HEK293 (cell line): Measurements from ENCODE around the gene SPECC1.

Experiments used
- CTCF ChIA-PET: fragments of 350-600 bp; formaldehyde crosslinking; extraction: SDS; loops from one replicate; lab custom pipeline; 2021; ENCODE audit warnings: antibody characterized with exemption; lab: Yijun Ruan, JAX
- POLR2A ChIA-PET: fragments of 300-600 bp; formaldehyde crosslinking; extraction: SDS; loops from one replicate; lab custom pipeline; 2020; ENCODE audit warnings: antibody characterized with exemption, inconsistent platforms; lab: Yijun Ruan, JAX
- H3K27ac ChIP-seq: fragments of 200-500 bp; sonication (Bioruptor generic); 2 replicates; pipeline ENCODE4 v1.5.1; 2014; ENCODE audit warnings: low read depth, low read length, control low read depth, inconsistent platforms; ENCODE audit errors: extremely low read depth
- H3K36me3 ChIP-seq, 2 experiments: fragments of 200-500 bp in 1 of 2; sonication (Bioruptor generic) in 1 of 2; 1 replicate in 1 of 2; 2 replicates in 1 of 2; pipeline ENCODE4 v1.5.1; 2014 to 2017; ENCODE audit warnings: inconsistent platforms in 2 of 2, low read length in 2 of 2; ENCODE audit not compliant: control insufficient read depth in 2 of 2, insufficient read depth in 1 of 2
- H3K4me1 ChIP-seq: fragments of 200-500 bp; sonication (Bioruptor generic); 2 replicates; pipeline ENCODE4 v1.5.1; 2014; ENCODE audit warnings: mild to moderate bottlenecking, low read length, inconsistent platforms; ENCODE audit not compliant: control insufficient read depth, insufficient read depth
- H3K4me3 ChIP-seq: 2 replicates; pipeline ENCODE4 v1.5.1; 2011; ENCODE audit warnings: low read depth, mild to moderate bottlenecking, control low read depth, low read length, moderate library complexity
- H3K9me3 ChIP-seq: fragments of 200-500 bp; sonication (Bioruptor generic); 2 replicates; pipeline ENCODE4 v1.5.1; 2014; ENCODE audit warnings: low read depth, low read length, inconsistent platforms; ENCODE audit not compliant: control insufficient read depth, insufficient read depth
- BCL11B ChIP-seq: fragments of 450-650 bp; formaldehyde crosslinking; IDR thresholded peaks from 2 replicates; pipeline ENCODE4 v1.5.1; 2016; ENCODE audit warnings: low read depth, missing biosample characterization, missing genetic modification characterization
- EGR2 ChIP-seq: fragments of 450-650 bp; formaldehyde crosslinking; IDR thresholded peaks from 2 replicates; pipeline ENCODE4 v1.5.1; 2016; ENCODE audit warnings: low read depth, missing biosample characterization, missing genetic modification characterization
- GFI1B ChIP-seq: fragments of 450-650 bp; formaldehyde crosslinking; IDR thresholded peaks from 2 replicates; pipeline ENCODE4 v1.5.1; 2016; ENCODE audit warnings: missing biosample characterization, missing genetic modification characterization
- HOXA7 ChIP-seq: sonication (generic); formaldehyde crosslinking; IDR thresholded peaks from 2 replicates; pipeline ENCODE4 v1.8.1; 2022; ENCODE audit warnings: missing genetic modification reagents, borderline replicate concordance
- MEIS1 ChIP-seq: sonication (generic); formaldehyde crosslinking; IDR thresholded peaks from 2 replicates; pipeline ENCODE4 v1.8.1; 2022; ENCODE audit warnings: missing genetic modification reagents, mild to moderate bottlenecking, borderline replicate concordance
- REPIN1 ChIP-seq: fragments of 450-650 bp; formaldehyde crosslinking; IDR thresholded peaks from 2 replicates; pipeline ENCODE4 v1.5.1; 2017; ENCODE audit warnings: missing biosample characterization, missing genetic modification characterization, low read depth
- SALL2 ChIP-seq: fragments of 450-650 bp; formaldehyde crosslinking; IDR thresholded peaks from 2 replicates; pipeline ENCODE4 v1.5.0; 2017; ENCODE audit warnings: missing biosample characterization, mild to moderate bottlenecking, missing genetic modification characterization, borderline replicate concordance
- SCRT2 ChIP-seq: fragments of 450-650 bp; formaldehyde crosslinking; IDR thresholded peaks from 2 replicates; pipeline ENCODE4 v1.5.1; 2016; ENCODE audit warnings: missing biosample characterization, missing genetic modification characterization
- YY1 ChIP-seq: fragments of 450-650 bp; formaldehyde crosslinking; IDR thresholded peaks from 2 replicates; pipeline ENCODE4 v1.5.1; 2018; ENCODE audit warnings: missing biosample characterization, missing genetic modification characterization
- ZIC2 ChIP-seq: fragments of 450-650 bp; formaldehyde crosslinking; IDR thresholded peaks from 2 replicates; pipeline ENCODE4 v1.5.1; 2016; ENCODE audit warnings: missing biosample characterization, missing genetic modification characterization
- ZNF112 ChIP-seq: fragments of 450-650 bp; formaldehyde crosslinking; IDR thresholded peaks from 2 replicates; pipeline ENCODE4 v1.5.0; 2017; ENCODE audit warnings: missing biosample characterization, missing genetic modification characterization
- ZNF114 ChIP-seq: fragments of 450-650 bp; formaldehyde crosslinking; IDR thresholded peaks from 2 replicates; pipeline ENCODE4 v1.5.0; 2017; ENCODE audit warnings: missing biosample characterization, missing genetic modification characterization
- ZNF174 ChIP-seq: fragments of 450-650 bp; formaldehyde crosslinking; IDR thresholded peaks from 2 replicates; pipeline ENCODE4 v1.5.0; 2017; ENCODE audit warnings: missing biosample characterization, mild to moderate bottlenecking, missing genetic modification characterization
- ZNF184 ChIP-seq: fragments of 450-650 bp; IDR thresholded peaks from 2 replicates; pipeline ENCODE4 v1.5.1; 2018; ENCODE audit warnings: missing biosample characterization, mild to moderate bottlenecking, missing genetic modification characterization
- ZNF2 ChIP-seq: fragments of 450-650 bp; formaldehyde crosslinking; IDR thresholded peaks from 2 replicates; pipeline ENCODE4 v1.5.1; 2016; ENCODE audit warnings: missing biosample characterization, missing genetic modification characterization
- ZNF214 ChIP-seq: fragments of 450-650 bp; formaldehyde crosslinking; IDR thresholded peaks from 2 replicates; pipeline ENCODE4 v1.5.1; 2017; ENCODE audit warnings: missing biosample characterization, mild to moderate bottlenecking, missing genetic modification characterization, borderline replicate concordance
- ZNF521 ChIP-seq: fragments of 450-650 bp; formaldehyde crosslinking; IDR thresholded peaks from 2 replicates; pipeline ENCODE4 v1.5.1; 2017; ENCODE audit warnings: missing biosample characterization, mild to moderate bottlenecking, missing genetic modification characterization
- ZNF560 ChIP-seq: fragments of 450-650 bp; formaldehyde crosslinking; IDR thresholded peaks from 2 replicates; pipeline ENCODE4 v1.5.1; 2017; ENCODE audit warnings: missing biosample characterization, missing genetic modification characterization, borderline replicate concordance
- ZNF596 ChIP-seq: fragments of 450-650 bp; IDR thresholded peaks from 2 replicates; pipeline ENCODE4 v1.5.0; 2018; ENCODE audit warnings: missing biosample characterization, mild to moderate bottlenecking, missing genetic modification characterization, moderate library complexity
- ZNF639 ChIP-seq: fragments of 450-650 bp; formaldehyde crosslinking; IDR thresholded peaks from 2 replicates; pipeline ENCODE4 v1.5.1; 2016; ENCODE audit warnings: missing biosample characterization, missing genetic modification characterization
- ZNF701 ChIP-seq: fragments of 450-650 bp; formaldehyde crosslinking; IDR thresholded peaks from 2 replicates; pipeline ENCODE4 v1.5.1; 2016; ENCODE audit warnings: missing biosample characterization, missing genetic modification characterization
- ZNF768 ChIP-seq: fragments of 450-650 bp; formaldehyde crosslinking; IDR thresholded peaks from 2 replicates; pipeline ENCODE4 v1.5.1; 2018; ENCODE audit warnings: missing biosample characterization, mild to moderate bottlenecking, missing genetic modification characterization
- ZNF776 ChIP-seq: fragments of 450-650 bp; formaldehyde crosslinking; IDR thresholded peaks from 2 replicates; pipeline ENCODE4 v1.5.0; 2017; ENCODE audit warnings: missing biosample characterization, missing genetic modification characterization, borderline replicate concordance
- ZSCAN23 ChIP-seq: fragments of 450-650 bp; formaldehyde crosslinking; IDR thresholded peaks from 2 replicates; pipeline ENCODE4 v1.5.1; 2016; ENCODE audit warnings: missing biosample characterization, missing genetic modification characterization
- ZSCAN4 ChIP-seq: fragments of 450-650 bp; formaldehyde crosslinking; IDR thresholded peaks from 2 replicates; pipeline ENCODE4 v1.5.1; 2017; ENCODE audit warnings: missing biosample characterization, missing genetic modification characterization
- ZSCAN5A ChIP-seq: fragments of 450-650 bp; formaldehyde crosslinking; IDR thresholded peaks from 2 replicates; pipeline ENCODE4 v1.5.1; 2016; ENCODE audit warnings: missing biosample characterization, missing genetic modification characterization
- TF ChIP-seq, protein P1 (sequence below): fragments of 450-650 bp; IDR thresholded peaks from 2 replicates; pipeline ENCODE4 v1.5.1; 2018; ENCODE audit warnings: missing biosample characterization, mild to moderate bottlenecking, missing genetic modification characterization
- TF ChIP-seq, protein P2 (sequence below): fragments of 450-650 bp; formaldehyde crosslinking; IDR thresholded peaks from 2 replicates; pipeline ENCODE4 v1.5.1; 2017; ENCODE audit warnings: missing biosample characterization, missing genetic modification characterization

SPECC1 gene

GRCh38 chr17:20276421-20276820, 267.3 kb downstream of the SPECC1 start:
- POLR2A ChIA-PET = no interaction called here
- H3K4me3 ChIP-seq = no peak overlapping the region
- 0 out of 2 replicates have a peak, but pooled peaks cover 2% of the 10 kb centered on the region for H3K4me1 ChIP-seq
- TF ChIP-seq ZNF521 (tag by site-specific recombination) = no peak
- TF ChIP-seq, protein P1, sequence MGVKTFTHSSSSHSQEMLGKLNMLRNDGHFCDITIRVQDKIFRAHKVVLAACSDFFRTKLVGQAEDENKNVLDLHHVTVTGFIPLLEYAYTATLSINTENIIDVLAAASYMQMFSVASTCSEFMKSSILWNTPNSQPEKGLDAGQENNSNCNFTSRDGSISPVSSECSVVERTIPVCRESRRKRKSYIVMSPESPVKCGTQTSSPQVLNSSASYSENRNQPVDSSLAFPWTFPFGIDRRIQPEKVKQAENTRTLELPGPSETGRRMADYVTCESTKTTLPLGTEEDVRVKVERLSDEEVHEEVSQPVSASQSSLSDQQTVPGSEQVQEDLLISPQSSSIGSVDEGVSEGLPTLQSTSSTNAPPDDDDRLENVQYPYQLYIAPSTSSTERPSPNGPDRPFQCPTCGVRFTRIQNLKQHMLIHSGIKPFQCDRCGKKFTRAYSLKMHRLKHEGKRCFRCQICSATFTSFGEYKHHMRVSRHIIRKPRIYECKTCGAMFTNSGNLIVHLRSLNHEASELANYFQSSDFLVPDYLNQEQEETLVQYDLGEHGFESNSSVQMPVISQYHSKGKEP (tag by site-specific recombination) = no peak
- TF ChIP-seq ZNF184 (tag by site-specific recombination) = no peak
- no peak for TF ChIP-seq ZIC2 (tag by site-specific recombination)
- no peak for TF ChIP-seq ZNF112
- no peak for TF ChIP-seq BCL11B (tag by site-specific recombination)
- TF ChIP-seq, protein P2, sequence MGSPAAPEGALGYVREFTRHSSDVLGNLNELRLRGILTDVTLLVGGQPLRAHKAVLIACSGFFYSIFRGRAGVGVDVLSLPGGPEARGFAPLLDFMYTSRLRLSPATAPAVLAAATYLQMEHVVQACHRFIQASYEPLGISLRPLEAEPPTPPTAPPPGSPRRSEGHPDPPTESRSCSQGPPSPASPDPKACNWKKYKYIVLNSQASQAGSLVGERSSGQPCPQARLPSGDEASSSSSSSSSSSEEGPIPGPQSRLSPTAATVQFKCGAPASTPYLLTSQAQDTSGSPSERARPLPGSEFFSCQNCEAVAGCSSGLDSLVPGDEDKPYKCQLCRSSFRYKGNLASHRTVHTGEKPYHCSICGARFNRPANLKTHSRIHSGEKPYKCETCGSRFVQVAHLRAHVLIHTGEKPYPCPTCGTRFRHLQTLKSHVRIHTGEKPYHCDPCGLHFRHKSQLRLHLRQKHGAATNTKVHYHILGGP = no peak
- no peaks in the 10 kb centered on the region for H3K9me3 ChIP-seq
- H3K36me3 ChIP-seq = peaks cover 8 to 15% of the 10 kb centered on the region in 2 experiments
- CTCF ChIA-PET = interaction anchor here (0.6 to 1.6 kb wide), 2 partner anchors 9 to 754 kb away, joined by 3 to 5 read pairs; no protein-coding TSS in a partner anchor
- no peak overlapping the region for H3K27ac ChIP-seq

GRCh38 chr17:20278805-20279204, 269.6 kb downstream of the SPECC1 start:
- Histone ChIP-seq H3K4me3 (no peak overlapping the region), H3K4me1 (no peaks in the 10 kb centered on the region), H3K36me3 (peaks cover 0 to 12% of the 10 kb centered on the region in 2 experiments; a peak in 1 of 3 replicates), H3K27ac (no peak overlapping the region), H3K9me3 (no peaks in the 10 kb centered on the region)
- ChIA-PET POLR2A (no interaction called here), CTCF (interaction anchor here (0.7 kb wide), 1 partner anchor 8 kb away, joined by 3 read pairs; no protein-coding TSS in a partner anchor)
- TF ChIP-seq ZSCAN23 (tag by site-specific recombination) (no peak), ZNF701 (no peak), ZNF776 (tag by site-specific recombination) (no peak), ZNF112 (no peak), ZNF174 (no peak), REPIN1 (tag by site-specific recombination) (no peak), ZSCAN5A (tag by site-specific recombination) (no peak), GFI1B (no peak), SALL2 (tag by site-specific recombination) (no peak)

- POLR2A ChIA-PET = no interaction called here
- no peaks in the 10 kb centered on the region for H3K4me1 ChIP-seq
- CTCF ChIA-PET = no interaction called here
- TF ChIP-seq SCRT2 (no peak), ZNF214 (tag by site-specific recombination) (no peak), EGR2 (tag by site-specific recombination) (no peak), HOXA7 (CRISPR knock-in tag) (no peak), YY1 (tag by site-specific recombination) (no peak), ZNF114 (tag by site-specific recombination) (no peak), ZNF560 (tag by site-specific recombination) (no peak), ZSCAN4 (tag by site-specific recombination) (no peak), ZNF596 (tag by site-specific recombination) (no peak), ZNF768 (no peak), MEIS1 (CRISPR knock-in tag) (no peak), ZNF639 (no peak), ZNF2 (tag by site-specific recombination) (no peak)
- TF ChIP-seq, all 188 proteins: peak for 0
- no peak overlapping the region for H3K4me3 ChIP-seq
- no peaks in the 10 kb centered on the region for H3K9me3 ChIP-seq
- H3K27ac ChIP-seq = no peak overlapping the region
- peaks cover 0 to 17% of the 10 kb centered on the region in 2 experiments; a peak in 1 of 3 replicates for H3K36me3 ChIP-seq
Measured at GRCh38 chr17:20279631-20280030, 270.5 kb downstream of the SPECC1 start.
